ENCODE measurements around the gene BHLHE40. TPM values are rescaled to one million over a fixed set of nuclear protein-coding genes. Genes with fewer than 3 reads are reported as not detected.
A peak's percentile ranks its signal among the peaks of the same experiment; 100 is the strongest.

BHLHE40 gene
- total RNA-seq, 1 donor from 2014 or later, result 0.21 TPM

- Mint-ChIP-seq H3K27me3 (ENCODE audit: low read depth) (no peaks in the 10 kb centered on the region), H3K4me3 (no peak overlapping the region), H3K27ac (ENCODE audit: unreplicated experiment) (no peak overlapping the region), H3K4me1 (no peaks in the 10 kb centered on the region), H3K9me3 (no peaks in the 10 kb centered on the region), H3K36me3 (ENCODE audit: low read depth) (no peaks in the 10 kb centered on the region)
- no peak for DNase-seq (ENCODE audit: low read depth, low spot score)
- TF ChIP-seq CTCF (conservative IDR thresholded peaks at IDR 0.05), result no peak
These were observed 40.8 kb upstream of the BHLHE40 start for GRCh38 chr3:4938281-4938982.

DNA sequence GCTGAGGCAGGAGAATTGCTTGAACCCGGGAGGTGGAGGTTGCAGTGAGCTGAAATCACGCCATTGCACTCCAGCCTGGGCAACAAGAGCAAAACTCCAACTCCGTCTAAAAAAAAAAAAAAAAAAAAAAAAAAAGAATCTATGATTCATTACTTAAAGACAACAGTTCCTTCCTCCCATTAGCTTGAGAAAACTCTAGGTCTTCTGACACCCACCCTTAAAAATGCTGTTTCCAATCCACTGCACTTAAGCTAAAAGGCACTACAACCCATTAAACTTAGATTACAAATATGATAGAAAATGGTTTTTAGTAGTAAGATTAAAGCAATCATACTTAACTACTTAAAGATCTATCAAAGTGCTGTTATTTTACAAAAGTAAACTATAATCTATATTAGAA, 40.0 kb upstream of the BHLHE40 start:
- H3K27ac Mint-ChIP-seq (ENCODE audit: unreplicated experiment), result no peak overlapping the region
- H3K36me3 Mint-ChIP-seq (ENCODE audit: low read depth), result no peaks in the 10 kb centered on the region
- no peak overlapping the region for H3K4me3 Mint-ChIP-seq
- no peaks in the 10 kb centered on the region for H3K27me3 Mint-ChIP-seq (ENCODE audit: low read depth)
- TF ChIP-seq CTCF (conservative IDR thresholded peaks at IDR 0.05), result no peak
- DNase-seq (ENCODE audit: low read depth, low spot score), result no peak
- H3K4me1 Mint-ChIP-seq, result no peaks in the 10 kb centered on the region
- no peaks in the 10 kb centered on the region for H3K9me3 Mint-ChIP-seq

DNA sequence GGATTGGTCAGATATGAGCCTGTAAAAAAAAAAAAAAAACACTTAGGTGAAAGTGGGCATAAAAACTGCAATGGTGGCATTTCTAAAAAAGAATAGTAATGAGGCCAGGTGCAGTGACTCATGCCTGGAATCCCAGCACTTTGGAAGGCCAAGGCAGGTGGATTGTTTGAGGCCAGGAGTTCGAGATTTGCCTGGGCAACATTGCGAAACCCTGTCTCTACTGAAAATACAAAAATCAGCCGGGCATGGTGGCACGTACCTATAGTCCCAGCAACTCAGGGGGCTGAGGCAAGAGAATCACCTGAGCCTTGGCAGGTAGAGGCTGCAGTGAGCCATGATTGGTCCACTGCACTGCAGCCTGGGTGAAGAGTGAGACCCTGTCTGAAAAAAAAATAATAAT, 38.3 kb upstream of the BHLHE40 start:
- Mint-ChIP-seq H3K27ac (ENCODE audit: unreplicated experiment) (no peak overlapping the region), H3K4me3 (no peak overlapping the region), H3K36me3 (ENCODE audit: low read depth) (no peaks in the 10 kb centered on the region), H3K9me3 (no peaks in the 10 kb centered on the region), H3K27me3 (ENCODE audit: low read depth) (no peaks in the 10 kb centered on the region), H3K4me1 (no peaks in the 10 kb centered on the region)
- no peak for TF ChIP-seq CTCF (conservative IDR thresholded peaks at IDR 0.05)
- DNase-seq (ENCODE audit: low read depth, low spot score), result no peak

DNA sequence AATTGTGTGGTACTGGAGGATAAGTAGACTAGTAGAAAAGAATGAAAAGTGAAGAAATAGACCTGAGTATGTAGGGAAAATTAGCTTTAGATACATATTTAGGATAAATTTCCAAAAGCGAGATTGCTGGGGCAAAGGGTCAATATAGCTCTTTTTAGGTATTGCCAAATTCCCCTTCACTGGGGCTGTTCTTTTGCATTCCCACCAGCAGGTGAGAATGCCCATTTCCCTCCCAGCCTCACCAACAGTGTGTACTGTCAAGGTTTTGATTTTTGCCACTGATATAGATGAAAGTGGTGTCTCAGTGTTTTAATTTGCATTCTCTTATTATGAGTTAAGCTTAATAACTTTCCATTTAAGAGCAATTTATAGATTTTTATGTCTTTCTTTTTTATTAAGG, 35.7 kb upstream of the BHLHE40 start:
- no peaks in the 10 kb centered on the region for H3K36me3 Mint-ChIP-seq (ENCODE audit: low read depth)
- no peaks in the 10 kb centered on the region for H3K27me3 Mint-ChIP-seq (ENCODE audit: low read depth)
- no peak overlapping the region for H3K4me3 Mint-ChIP-seq
- no peak overlapping the region for H3K27ac Mint-ChIP-seq (ENCODE audit: unreplicated experiment)
- no peak for DNase-seq (ENCODE audit: low read depth, low spot score)
- H3K4me1 Mint-ChIP-seq, result no peaks in the 10 kb centered on the region
- H3K9me3 Mint-ChIP-seq, result no peaks in the 10 kb centered on the region
- peak; percentile 48 for TF ChIP-seq CTCF (conservative IDR thresholded peaks at IDR 0.05)

- no peak for TF ChIP-seq CTCF (conservative IDR thresholded peaks at IDR 0.05)
- Mint-ChIP-seq H3K4me3 (no peak overlapping the region), H3K4me1 (no peaks in the 10 kb centered on the region), H3K36me3 (ENCODE audit: low read depth) (no peaks in the 10 kb centered on the region), H3K27ac (ENCODE audit: unreplicated experiment) (no peak overlapping the region), H3K9me3 (no peaks in the 10 kb centered on the region), H3K27me3 (ENCODE audit: low read depth) (no peaks in the 10 kb centered on the region)
- no peak for DNase-seq (ENCODE audit: low read depth, low spot score)
These were observed 33.9 kb upstream of the BHLHE40 start for GRCh38 chr3:4945324-4945723.

Measured in neural crest cell (in vitro differentiated cells).